ENCODE results near the gene AKAP5. TPM values are rescaled to one million over a fixed set of nuclear protein-coding genes. Genes with fewer than 3 reads are reported as not detected.

The AKAP5 gene, protein sequence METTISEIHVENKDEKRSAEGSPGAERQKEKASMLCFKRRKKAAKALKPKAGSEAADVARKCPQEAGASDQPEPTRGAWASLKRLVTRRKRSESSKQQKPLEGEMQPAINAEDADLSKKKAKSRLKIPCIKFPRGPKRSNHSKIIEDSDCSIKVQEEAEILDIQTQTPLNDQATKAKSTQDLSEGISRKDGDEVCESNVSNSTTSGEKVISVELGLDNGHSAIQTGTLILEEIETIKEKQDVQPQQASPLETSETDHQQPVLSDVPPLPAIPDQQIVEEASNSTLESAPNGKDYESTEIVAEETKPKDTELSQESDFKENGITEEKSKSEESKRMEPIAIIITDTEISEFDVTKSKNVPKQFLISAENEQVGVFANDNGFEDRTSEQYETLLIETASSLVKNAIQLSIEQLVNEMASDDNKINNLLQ
- polyA plus RNA-seq (2013, experiment 1 of 2): 0.77 TPM
- 0.88 TPM for polyA plus RNA-seq (2013, experiment 2 of 2)

DNA sequence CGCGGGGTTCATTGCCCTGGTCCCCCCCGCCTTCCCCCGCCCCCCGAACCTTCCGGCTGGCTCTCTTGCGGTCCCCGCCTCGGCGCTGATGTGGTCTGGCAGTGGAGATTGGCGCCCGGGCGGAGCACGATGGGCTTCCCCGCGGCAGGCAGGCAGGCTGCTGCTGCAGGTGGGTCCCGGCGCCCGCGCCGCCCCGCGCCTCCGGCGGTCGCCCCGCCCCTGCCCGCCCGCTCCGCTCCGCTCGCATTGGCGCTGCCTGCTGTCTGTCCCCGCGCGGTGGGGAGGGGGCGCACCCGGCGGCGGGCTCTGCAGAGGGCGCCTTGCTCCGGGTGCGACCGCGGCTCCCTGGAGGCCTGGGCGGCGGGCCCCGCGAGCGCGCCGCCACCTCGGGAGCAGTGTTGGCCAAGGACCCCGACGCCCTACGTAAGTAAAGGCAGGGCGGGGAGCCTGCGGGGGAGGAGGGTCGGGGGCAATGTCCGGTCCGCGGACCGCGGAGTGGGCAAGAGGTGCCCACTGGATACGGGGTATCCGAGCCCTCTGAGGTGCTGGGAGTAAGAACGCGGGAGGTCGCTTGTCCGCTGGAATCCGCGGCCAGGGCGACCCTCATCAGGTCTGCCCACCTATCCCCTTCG, at the start of gene AKAP5:
Gene AKAP5 (plus strand): TSS at position 309 of the 632 bp plus-strand sequence. CDS start 2,896 bp downstream, outside the sequence.
- Histone ChIP-seq H2AFZ (ENCODE audit: low read depth, low read length) (peak within 1 kb of the TSS; percentile 55), H3K27ac (ENCODE audit: low read length, poor library complexity, severe bottlenecking) (peak within 1 kb of the TSS; percentile 50)

DNA sequence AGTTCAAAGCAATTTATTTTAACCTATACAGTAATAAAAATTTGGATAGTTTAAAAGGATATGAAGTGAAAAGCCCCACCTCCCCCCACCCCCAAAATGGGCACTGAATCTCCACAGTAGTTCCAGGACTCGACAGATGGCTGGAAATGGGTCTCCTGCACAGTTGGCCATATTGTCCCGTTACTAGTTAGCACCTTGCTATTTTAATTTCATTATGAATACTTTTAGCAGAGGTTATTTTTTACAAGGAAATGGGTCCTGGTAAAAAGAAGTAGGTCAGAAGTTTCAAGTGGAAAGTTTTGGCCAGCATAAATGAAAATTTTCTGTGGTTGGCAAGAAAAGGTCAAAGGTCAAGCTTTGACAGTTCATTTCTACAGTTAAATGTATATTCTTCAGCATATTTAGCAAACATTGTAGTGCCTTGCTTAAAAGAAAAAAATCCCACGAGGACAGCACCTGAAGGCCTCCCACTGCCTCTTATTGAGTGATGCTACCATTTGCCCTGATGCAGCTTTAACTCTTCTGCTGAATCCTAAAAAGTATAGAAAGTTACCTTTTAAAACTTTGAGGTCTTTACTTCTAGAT, 48.9 kb upstream of the AKAP5 start:
- Histone ChIP-seq H2BK15ac (ENCODE audit: low read depth, poor library complexity, severe bottlenecking) (no peak overlapping the region), H2AFZ (ENCODE audit: low read depth, low read length) (no peak overlapping the region), H4K8ac (ENCODE audit: low read length) (no peak overlapping the region), H3K23ac (ENCODE audit: low read length in 2 of 2) (no peak overlapping the region), H2AK5ac (ENCODE audit: low read length, severe bottlenecking) (no peak overlapping the region), H3K4me1 (ENCODE audit: control insufficient read depth, insufficient read depth, low read depth, low read length) (peaks cover 8% of the 10 kb centered on the region), H3K4ac (ENCODE audit: low read depth in 1 of 2, low read length in 2 of 2) (no peak overlapping the region), H3K4me3 (ENCODE audit: insufficient read depth in 1 of 2, low read depth in 1 of 2, low read length in 2 of 2) (no peak overlapping the region), H3K9ac (ENCODE audit: low read length) (no peak overlapping the region), H3K36me3 (ENCODE audit: control insufficient read depth in 1 of 2, insufficient read depth in 2 of 2, low read depth in 1 of 2, low read length in 2 of 2) (peaks cover 36 to 77% of the 10 kb centered on the region in 2 experiments), H2BK12ac (ENCODE audit: low read length in 2 of 2) (no peak overlapping the region), H3K14ac (ENCODE audit: low read length in 2 of 2) (no peak overlapping the region), H2BK5ac (ENCODE audit: low read depth, low read length, poor library complexity, severe bottlenecking) (no peak overlapping the region), H4K91ac (ENCODE audit: low read length) (no peak overlapping the region), H3K18ac (ENCODE audit: low read depth in 1 of 2, low read length in 2 of 2) (no peak overlapping the region), H3K4me2 (ENCODE audit: low read length, poor library complexity, severe bottlenecking) (no peak overlapping the region), H3K9me3 (ENCODE audit: control insufficient read depth, low read length) (no peaks in the 10 kb centered on the region), H3K79me1 (replicated peaks; ENCODE audit: low read length, poor library complexity, severe bottlenecking) (peaks cover 11% of the 10 kb centered on the region), H3K27me3 (ENCODE audit: control insufficient read depth in 1 of 2, insufficient read depth in 1 of 2, low read length in 2 of 2) (no peaks in the 10 kb centered on the region), H3K27ac (ENCODE audit: low read length, poor library complexity, severe bottlenecking) (no peak overlapping the region), H2BK120ac (ENCODE audit: low read depth, low read length) (no peak overlapping the region)
- no peak for DNase-seq
- WGBS: 83% methylated on average over 2 of the region's 3 CpGs

More for the DNA sequence above, at the start of gene AKAP5:
- H2AK5ac ChIP-seq (ENCODE audit: low read length, severe bottlenecking): no peak within 1 kb of the TSS
- no peak within 1 kb of the TSS for H3K14ac ChIP-seq (ENCODE audit: low read length in 2 of 2)
- under 1% methylated on average over 50 of the region's 74 CpGs for WGBS
- H3K79me1 ChIP-seq (replicated peaks; ENCODE audit: low read length, poor library complexity, severe bottlenecking): peaks cover 7% of the 10 kb centered on the region
- H3K4me3 ChIP-seq (ENCODE audit: insufficient read depth in 1 of 2, low read depth in 1 of 2, low read length in 2 of 2): peak within 1 kb of the TSS; percentile 67 to 82
- H3K27me3 ChIP-seq (ENCODE audit: control insufficient read depth in 1 of 2, insufficient read depth in 1 of 2, low read length in 2 of 2): no peaks in the 10 kb centered on the region
- H3K9ac ChIP-seq (ENCODE audit: low read length): peak within 1 kb of the TSS; percentile 68
- no peak within 1 kb of the TSS for H3K4ac ChIP-seq (ENCODE audit: low read depth in 1 of 2, low read length in 2 of 2)
- no peak within 1 kb of the TSS for H4K91ac ChIP-seq (ENCODE audit: low read length)
- H3K9me3 ChIP-seq (ENCODE audit: control insufficient read depth, low read length): no peaks in the 10 kb centered on the region
- peaks cover 2% of the 10 kb centered on the region for H3K4me1 ChIP-seq (ENCODE audit: control insufficient read depth, insufficient read depth, low read depth, low read length)
- peak within 1 kb of the TSS in 1 of 2 experiments; percentile 7 for H3K18ac ChIP-seq (ENCODE audit: low read depth in 1 of 2, low read length in 2 of 2)
- H3K36me3 ChIP-seq (ENCODE audit: control insufficient read depth in 1 of 2, insufficient read depth in 2 of 2, low read depth in 1 of 2, low read length in 2 of 2): peaks cover 5 to 14% of the 10 kb centered on the region in 2 experiments
- no peak within 1 kb of the TSS for H2BK12ac ChIP-seq (ENCODE audit: low read length in 2 of 2)
- H3K23ac ChIP-seq (ENCODE audit: low read length in 2 of 2): no peak within 1 kb of the TSS
- no peak within 1 kb of the TSS for H4K8ac ChIP-seq (ENCODE audit: low read length)
- DNase-seq: peak; percentile 32
- H2BK15ac ChIP-seq (ENCODE audit: low read depth, poor library complexity, severe bottlenecking): peak within 1 kb of the TSS; percentile 65
- H2BK120ac ChIP-seq (ENCODE audit: low read depth, low read length): no peak within 1 kb of the TSS
- peak within 1 kb of the TSS; percentile 48 for H3K4me2 ChIP-seq (ENCODE audit: low read length, poor library complexity, severe bottlenecking)
- H2BK5ac ChIP-seq (ENCODE audit: low read depth, low read length, poor library complexity, severe bottlenecking): no peak within 1 kb of the TSS

DNA sequence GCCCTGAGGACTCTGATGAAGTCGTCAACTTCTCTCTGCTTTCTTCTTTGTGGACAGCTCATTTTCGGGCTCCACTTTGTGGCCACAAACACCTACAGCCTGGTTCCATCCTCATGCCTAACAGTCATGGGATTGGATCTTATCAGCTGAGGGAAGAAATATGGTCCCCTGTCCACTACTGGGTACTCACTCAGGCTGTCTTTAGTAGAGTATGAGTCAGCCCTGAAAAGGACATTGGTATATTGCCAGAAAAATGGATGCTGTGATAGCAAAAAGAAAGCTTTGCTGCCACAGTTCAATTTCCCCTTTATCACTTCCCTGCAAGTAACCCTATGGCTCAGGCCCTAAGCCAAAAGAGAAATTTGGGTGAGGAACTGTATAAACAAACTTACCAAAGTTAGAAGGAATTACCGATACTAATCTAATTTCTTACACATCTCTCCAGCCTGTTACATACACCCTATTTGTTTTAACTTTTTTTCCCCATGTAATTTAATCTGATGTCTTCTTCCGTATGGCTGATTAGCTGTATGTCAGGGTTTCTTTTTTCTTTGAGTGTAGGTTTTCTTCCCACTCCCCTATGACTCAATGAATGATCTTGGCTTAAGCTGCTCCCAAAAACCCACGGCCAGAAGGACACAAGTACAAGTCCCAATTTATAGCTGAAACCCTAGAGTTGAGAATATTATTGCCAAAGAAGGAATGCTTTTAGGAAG, 48.1 kb upstream of the AKAP5 start:
- H3K23ac ChIP-seq (ENCODE audit: low read length in 2 of 2): no peak overlapping the region
- H3K14ac ChIP-seq (ENCODE audit: low read length in 2 of 2): no peak overlapping the region
- H3K4me2 ChIP-seq (ENCODE audit: low read length, poor library complexity, severe bottlenecking): no peak overlapping the region
- WGBS: 100% methylated on average over 2 of the region's 5 CpGs
- H3K9ac ChIP-seq (ENCODE audit: low read length): no peak overlapping the region
- peaks cover 7% of the 10 kb centered on the region for H3K79me1 ChIP-seq (replicated peaks; ENCODE audit: low read length, poor library complexity, severe bottlenecking)
- H3K27me3 ChIP-seq (ENCODE audit: control insufficient read depth in 1 of 2, insufficient read depth in 1 of 2, low read length in 2 of 2): no peaks in the 10 kb centered on the region
- peaks cover 8% of the 10 kb centered on the region for H3K4me1 ChIP-seq (ENCODE audit: control insufficient read depth, insufficient read depth, low read depth, low read length)
- no peak overlapping the region for H3K4ac ChIP-seq (ENCODE audit: low read depth in 1 of 2, low read length in 2 of 2)
- no peak overlapping the region for H3K4me3 ChIP-seq (ENCODE audit: insufficient read depth in 1 of 2, low read depth in 1 of 2, low read length in 2 of 2)
- no peak overlapping the region for H2BK120ac ChIP-seq (ENCODE audit: low read depth, low read length)
- no peak overlapping the region for H2AFZ ChIP-seq (ENCODE audit: low read depth, low read length)
- H2AK5ac ChIP-seq (ENCODE audit: low read length, severe bottlenecking): no peak overlapping the region
- no peak overlapping the region for H2BK15ac ChIP-seq (ENCODE audit: low read depth, poor library complexity, severe bottlenecking)
- H3K18ac ChIP-seq (ENCODE audit: low read depth in 1 of 2, low read length in 2 of 2): no peak overlapping the region
- H2BK12ac ChIP-seq (ENCODE audit: low read length in 2 of 2): no peak overlapping the region
- no peaks in the 10 kb centered on the region for H3K9me3 ChIP-seq (ENCODE audit: control insufficient read depth, low read length)
- H3K36me3 ChIP-seq (ENCODE audit: control insufficient read depth in 1 of 2, insufficient read depth in 2 of 2, low read depth in 1 of 2, low read length in 2 of 2): peaks cover 36 to 73% of the 10 kb centered on the region in 2 experiments
- peak; percentile 32 for DNase-seq
- no peak overlapping the region for H4K8ac ChIP-seq (ENCODE audit: low read length)
- H3K27ac ChIP-seq (ENCODE audit: low read length, poor library complexity, severe bottlenecking): no peak overlapping the region
- no peak overlapping the region for H4K91ac ChIP-seq (ENCODE audit: low read length)
- no peak overlapping the region for H2BK5ac ChIP-seq (ENCODE audit: low read depth, low read length, poor library complexity, severe bottlenecking)
